Thyroid gland (tissue), 4 donors: ENCODE measurements around the gene TACR2.

ENCODE experiments used
- CTCF ChIP-seq, 6 experiments: fragments of 200-600 bp in 3 of 6; fragments of 450-650 bp in 3 of 6; sonication (generic) in 3 of 6; IDR thresholded peaks; one replicate each; pipeline ENCODE4 v1.5.1; 2016 to 2019; ENCODE audit warnings: antibody characterized with exemption in 6 of 6, mild to moderate bottlenecking in 2 of 6, inconsistent platforms in 1 of 6, moderate library complexity in 1 of 6
- POLR2A ChIP-seq, 2 donors: fragments of 450-650 bp; IDR thresholded peaks; one replicate each; pipeline ENCODE4 v1.6.1; 2017; ENCODE audit warnings: antibody characterized with exemption in 2 of 2, mild to moderate bottlenecking in 2 of 2, moderate library complexity in 1 of 2

DNA sequence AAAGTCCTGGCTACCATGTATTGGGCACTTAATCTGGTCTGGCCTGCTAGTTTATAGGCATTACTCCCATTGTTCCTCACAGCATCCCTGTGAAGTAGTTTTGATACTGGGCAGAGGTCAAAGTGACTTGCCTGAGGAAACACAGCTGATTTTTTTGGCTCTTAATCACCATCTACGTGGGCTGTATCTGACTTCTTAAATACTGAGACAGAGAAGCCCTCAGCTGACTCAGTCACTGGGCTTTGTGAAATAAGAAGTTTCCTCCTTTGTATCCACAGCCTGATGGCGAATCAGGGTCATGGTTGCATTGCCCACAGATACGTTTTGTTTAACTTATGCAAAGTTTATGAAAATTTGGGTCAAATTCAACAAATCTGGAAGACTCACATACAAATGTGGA is 13.2 kb downstream of the TACR2 start:
- TF ChIP-seq CTCF (IDR thresholded peaks at IDR 0.05) (no peak), POLR2A (IDR thresholded peaks at IDR 0.05) (no peak)
